NCI-H2081 treated with DMSO at 0.1 percent for 48 hours (cell line): ENCODE results near the gene KLF13.

Source experiments
- DNase-seq: peaks from one replicate; lab custom pipeline; 2025; lab: John Stamatoyannopoulos, UW

Gene KLF13

GRCh38 chr15:31381801-31382712 lies 55.4 kb downstream of the KLF13 start:
- no peak for DNase-seq

DNA sequence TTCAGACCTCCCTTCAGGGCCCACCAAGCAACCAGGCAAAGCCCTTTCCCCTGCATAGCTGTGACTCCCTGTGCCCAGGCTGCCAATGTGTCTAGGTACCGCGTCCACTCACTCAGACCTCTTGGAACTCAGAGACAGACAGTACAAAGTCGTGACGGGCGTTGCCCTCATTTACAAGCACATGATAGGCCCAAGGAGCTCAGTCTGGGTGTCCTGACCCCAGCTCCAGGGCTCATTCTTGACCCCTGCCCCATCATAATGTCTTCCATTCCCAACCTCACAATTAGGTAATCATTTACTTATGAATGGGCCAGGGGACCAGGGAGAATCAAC lies 56.0 kb downstream of the KLF13 start:
- DNase-seq, result no peak

DNA sequence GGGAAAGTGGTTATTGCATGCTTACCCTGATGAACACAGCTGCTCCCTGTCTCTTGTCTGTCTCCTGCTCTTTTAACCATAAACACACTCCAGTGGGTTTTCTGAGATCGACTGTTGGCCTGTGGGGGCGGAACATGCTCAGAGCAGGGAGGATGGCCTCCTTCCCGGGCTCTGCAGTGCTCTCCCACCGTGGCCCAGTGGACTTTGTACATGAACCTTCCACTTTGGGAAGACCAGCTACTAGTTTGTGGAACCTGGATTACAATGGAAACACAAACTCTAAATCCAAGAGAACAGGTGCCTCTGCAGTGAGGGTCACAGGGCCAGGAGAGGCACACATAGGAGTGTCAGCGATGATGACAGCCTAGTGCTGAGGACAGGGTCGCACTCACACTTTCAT lies 56.5 kb downstream of the KLF13 start:
- no peak for DNase-seq

DNA sequence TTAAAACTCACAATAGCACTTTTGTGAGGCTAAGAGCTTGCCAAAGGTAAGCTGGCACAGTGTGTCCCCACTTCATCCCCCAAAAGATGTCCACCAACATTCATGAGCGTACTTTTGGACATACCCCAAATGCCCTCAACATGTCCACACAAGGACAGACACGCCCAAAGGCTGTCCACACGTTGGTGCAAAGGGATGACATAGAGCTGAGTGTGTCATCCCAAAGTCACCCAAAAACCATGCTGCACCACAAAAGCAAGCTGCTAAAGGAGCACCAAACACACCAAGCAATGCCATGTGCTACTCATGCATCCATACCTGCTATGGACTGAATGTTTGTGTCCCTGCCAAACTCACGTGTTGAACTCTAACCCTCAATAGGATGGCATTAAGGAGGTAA lies 57.9 kb downstream of the KLF13 start:
- DNase-seq, result no peak

DNA sequence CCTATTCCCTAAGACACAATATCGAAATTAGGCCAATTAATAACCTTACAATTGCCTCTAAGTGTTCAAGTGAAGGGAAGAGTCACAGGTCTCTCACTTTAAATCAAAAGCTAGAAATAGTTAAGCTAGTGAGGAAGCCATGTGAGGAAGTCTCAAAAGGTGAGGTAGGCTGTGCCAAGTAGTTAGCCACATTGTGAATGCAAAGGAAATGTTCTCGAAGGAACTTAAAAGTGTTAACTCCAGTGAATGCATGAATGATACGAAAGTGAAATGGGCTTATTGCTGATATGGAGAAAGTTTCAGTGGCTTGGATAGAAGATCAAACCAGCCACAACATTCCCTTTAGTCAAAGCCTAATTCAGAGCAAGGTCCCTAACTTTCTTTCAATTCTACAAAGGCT lies 59.1 kb downstream of the KLF13 start:
- DNase-seq, result no peak

DNA sequence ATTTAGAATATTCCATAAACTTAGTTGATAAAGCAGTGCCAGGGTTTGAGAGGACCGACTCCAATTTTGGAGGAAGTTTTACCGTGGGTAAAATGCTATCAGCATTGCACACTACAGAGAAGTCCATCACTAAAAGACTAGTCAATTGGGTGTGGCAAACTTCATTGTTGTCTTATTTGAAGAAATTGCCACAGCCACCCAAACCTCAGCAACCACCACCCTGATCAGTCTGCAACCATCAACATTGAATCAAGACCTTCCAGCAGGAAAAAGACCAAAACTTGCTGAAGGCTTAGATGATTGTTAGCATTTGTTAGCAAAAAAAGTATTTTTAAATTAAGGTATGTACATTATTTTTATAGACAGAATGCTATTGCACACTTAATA lies 60.5 kb downstream of the KLF13 start:
- no peak for DNase-seq

DNA sequence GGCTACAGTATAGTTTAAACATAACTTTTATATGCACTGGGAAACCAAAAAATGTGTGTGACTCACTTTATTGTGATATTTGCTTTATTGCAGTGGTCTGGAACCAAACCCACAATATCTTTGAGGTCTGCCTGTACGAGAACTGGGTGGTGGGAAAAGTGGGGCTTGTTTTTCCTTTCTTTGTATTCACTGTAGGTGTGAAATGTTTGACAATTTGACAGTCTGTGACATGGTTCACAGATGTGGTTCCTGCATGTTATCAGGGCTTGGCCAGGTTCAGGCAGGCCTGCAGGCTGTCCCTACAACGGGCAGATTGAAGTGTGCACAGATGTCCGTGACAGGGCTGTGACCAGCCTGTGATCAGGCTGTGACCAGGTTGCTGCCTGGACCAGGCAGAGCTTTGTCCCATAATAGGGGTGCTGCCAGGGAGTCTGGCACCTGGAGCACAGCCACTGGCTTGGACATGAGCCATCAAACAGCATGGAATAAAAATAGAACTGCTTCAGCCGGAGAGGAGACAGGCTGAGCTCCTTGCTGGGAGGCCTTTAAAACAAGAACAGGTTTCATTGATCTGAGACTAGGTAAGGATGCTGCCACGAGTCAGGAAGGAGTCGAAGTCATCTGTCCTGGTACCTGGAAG lies 61.0 kb downstream of the KLF13 start:
- DNase-seq, result peak; percentile 39

DNA sequence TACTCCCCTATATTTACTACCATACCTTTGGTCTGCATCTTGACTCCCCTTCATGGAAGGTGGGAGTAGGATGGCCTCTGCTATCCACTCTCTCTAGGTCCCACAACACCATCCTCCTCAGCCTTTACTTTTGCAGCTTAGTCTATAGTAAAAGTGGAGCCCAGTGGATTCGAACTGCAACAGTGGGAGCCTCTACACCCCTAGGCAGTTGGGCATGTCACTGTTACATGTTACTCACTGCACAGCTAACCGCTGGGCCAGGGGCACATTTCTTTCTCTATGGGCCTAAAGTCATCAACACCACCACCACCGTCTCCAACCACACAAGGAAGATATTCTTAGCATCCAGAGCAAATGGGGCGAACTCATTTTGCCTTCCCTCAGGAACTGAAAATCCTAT lies 62.9 kb downstream of the KLF13 start:
- DNase-seq, result no peak

- no peak for DNase-seq
Measured at GRCh38 chr15:31390029-31390428, 63.4 kb downstream of the KLF13 start.

GRCh38 chr15:31390777-31391486 lies 64.3 kb downstream of the KLF13 start:
- DNase-seq, result no peak

DNA sequence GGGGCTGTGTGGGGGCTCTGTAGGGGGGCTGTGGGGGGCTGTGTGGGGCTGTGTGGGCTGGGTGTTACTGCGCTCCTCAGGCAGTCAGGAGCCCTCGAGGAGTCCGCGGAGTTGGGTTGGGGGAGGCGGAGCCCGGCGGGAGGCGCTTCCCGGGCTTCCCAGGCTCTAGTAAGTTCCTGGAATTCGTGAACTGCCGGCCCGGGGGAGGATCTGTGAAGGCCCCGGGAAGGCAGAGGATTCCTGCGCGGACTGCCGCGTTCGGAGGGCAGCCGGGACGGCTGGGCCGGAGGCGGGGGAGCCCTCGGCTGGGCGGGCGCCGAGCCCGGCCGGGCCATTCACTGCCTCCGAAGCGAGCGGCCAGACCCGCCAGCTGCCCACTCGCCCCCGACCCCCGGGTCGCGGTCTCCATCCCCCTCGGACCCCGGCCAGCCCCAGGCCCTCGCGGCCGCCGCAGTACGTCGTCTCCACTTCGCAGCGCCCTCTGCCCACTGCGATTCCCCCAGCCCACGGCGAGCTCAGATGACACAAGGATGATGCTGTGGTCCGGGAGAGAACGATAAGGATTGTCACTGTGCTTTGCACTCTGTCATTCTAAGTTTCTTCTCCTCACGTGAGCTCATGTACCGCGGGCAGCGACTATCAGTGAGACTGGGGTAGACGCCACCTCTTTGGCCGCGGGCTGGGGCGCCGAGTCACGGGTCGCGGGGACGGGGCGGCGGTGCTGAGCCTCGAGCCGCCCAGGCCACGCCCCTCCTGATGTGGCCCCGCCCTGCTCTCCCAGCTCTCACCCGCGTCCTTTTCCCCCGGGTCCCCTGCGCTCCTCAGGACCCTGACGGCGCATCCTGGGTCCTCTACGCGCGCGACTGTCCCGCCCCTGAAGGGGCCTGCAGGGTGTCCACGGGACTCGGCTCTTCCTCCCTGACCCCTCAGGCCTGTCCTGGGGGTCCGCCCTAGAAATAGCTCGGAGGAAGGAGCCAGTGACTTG lies 65.3 kb downstream of the KLF13 start:
- DNase-seq, result no peak

- no peak for DNase-seq
Measured at GRCh38 chr15:31392761-31393401, 66.2 kb downstream of the KLF13 start.

GRCh38 chr15:31393444-31394091 lies 66.9 kb downstream of the KLF13 start:
- DNase-seq, result no peak

DNA sequence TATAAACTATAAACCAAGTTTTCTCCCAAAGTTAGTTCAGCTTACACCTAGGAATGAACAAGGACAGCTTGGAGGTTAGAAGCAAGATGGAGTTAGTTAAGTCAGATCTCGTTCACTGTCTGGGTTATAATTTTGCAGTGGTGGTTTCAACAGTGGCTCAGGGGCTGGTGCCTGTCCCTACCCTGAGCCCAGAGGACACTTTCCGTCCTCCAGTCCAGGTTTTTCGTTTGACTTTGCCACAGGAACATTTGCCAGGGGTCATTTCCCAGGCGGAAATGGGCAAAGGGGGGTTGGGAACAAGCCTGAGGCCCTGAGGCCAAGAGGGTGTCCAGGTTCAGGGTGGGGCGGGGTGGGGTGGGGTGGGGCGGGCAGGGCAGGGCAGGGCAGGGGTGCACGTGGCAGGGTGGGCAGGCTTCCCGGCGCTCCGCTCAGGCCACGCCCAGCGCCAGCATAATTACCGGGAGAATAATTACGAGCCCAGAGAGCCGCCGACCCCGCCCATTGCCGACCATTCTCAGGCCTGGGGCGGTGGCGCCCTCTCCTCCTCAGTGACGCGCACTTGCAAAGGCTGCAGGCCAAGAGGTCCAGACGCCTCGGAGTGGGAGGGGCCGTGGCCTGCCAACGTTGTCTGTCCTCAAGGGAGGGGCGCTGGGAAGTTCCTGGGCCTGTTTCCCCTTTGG lies 70.4 kb downstream of the KLF13 start:
- no peak for DNase-seq

DNA sequence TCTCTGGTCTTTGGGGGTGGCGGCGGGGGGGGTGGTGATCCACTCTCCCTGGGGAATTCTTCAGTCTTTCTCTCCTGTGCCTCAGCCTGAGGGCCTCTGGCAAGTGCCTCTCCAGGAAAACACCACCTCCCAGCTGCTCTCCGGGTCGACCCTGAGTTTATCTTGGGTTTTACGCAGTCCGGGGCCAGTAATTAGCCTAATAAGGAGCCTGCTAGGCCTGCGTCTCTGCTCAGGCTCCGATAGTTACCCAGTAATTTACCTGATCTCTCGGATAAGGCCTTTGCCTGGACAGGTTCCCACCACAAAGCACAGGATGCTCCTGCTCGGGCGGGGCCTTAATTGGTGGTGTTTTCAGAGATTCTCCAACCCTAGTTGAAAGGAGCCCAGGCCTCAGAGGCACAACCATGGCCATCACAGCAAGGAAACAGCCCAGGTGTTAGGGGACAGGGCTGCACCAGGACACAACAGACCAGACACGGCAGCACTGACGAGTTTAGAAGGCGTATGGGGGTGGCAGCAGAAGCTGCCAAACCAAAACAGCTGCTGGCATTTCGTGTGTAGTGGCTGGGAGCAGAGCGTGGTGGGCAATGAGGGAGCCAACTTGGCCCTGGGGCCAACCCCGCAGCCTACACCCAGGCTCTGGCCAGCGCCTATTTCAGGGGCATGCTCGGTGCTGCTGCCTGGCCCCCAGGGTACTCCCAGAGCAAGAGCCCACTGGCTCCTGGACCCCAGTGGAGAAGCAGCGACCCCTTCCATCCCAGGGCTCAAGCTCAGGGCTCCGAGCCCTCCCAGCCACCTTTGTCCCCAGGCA lies 71.4 kb downstream of the KLF13 start:
- no peak for DNase-seq

DNA sequence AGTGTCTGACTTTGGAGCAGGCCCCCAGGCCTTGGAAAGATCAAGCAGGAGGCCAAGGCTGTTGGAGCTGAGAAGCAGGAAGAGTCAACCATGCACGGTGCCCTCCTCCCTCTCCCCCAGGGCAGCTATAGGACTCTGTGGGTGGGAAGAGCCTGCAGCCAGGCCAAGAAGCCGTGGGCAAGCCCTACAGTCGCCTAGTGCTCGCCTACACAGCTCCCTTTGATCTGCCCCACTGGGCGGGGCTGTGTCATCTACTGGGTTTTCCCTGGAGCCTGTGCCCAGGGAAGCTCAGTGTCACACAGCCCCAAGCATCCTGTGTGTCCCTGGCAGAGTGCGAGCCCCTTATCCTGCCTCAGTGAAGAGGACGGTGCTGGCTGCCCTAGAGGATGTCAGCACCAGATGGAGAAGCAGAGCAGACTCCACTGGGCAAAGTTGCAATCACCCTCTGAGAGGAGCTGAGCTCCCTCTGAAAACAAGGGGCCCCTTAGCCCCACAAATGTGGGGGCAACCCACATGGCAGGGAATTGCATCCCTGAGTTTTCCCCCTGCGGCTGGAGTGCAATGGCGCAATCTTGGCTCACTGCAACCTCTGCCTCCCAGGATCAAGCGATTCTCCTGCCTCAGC lies 72.2 kb downstream of the KLF13 start:
- DNase-seq, result no peak

- DNase-seq, result no peak
Measured at GRCh38 chr15:31399544-31400171, 73.0 kb downstream of the KLF13 start.

DNA sequence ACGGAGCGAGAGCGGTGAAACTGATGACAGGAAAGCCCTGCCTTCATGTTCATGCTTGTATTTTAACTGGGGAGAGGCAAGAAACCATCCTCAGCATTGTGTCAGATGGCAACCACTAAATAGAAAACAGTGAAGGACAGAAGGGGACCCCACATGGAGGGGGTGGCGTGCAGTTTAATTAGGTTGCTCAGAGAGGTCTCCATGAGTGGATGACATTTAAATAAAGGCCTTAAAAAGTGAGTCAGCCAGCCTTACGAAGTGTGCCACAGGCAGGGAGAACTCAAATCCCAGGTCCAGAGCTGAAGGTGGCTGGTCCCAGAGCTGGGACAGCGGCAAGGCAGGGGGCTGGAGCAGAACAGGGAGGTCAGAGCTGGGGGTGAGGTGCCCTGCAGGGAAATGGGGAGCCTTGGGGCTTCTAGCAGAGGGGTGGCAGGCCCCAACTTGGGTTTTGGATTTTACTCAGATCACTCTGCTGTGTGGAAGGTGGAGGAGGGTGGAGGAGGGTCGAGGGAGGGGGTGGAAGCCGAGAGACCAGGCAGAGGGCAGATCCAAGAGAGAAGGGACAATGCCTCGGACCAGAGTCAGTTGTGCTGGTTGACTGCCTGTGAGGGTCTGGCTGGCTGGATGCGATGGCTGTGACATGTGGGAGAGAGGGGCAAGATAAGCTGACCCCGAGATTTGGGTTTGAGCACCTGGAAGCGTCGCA lies 73.7 kb downstream of the KLF13 start:
- DNase-seq, result no peak
